DMS153 (cell line): ENCODE measurements around the gene OR1L6.

Source experiments
- DNase-seq: peaks from one replicate; lab custom pipeline; 2025; lab: John Stamatoyannopoulos, UW

OR1L6 gene, protein sequence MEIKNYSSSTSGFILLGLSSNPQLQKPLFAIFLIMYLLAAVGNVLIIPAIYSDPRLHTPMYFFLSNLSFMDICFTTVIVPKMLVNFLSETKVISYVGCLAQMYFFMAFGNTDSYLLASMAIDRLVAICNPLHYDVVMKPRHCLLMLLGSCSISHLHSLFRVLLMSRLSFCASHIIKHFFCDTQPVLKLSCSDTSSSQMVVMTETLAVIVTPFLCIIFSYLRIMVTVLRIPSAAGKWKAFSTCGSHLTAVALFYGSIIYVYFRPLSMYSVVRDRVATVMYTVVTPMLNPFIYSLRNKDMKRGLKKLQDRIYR

DNA sequence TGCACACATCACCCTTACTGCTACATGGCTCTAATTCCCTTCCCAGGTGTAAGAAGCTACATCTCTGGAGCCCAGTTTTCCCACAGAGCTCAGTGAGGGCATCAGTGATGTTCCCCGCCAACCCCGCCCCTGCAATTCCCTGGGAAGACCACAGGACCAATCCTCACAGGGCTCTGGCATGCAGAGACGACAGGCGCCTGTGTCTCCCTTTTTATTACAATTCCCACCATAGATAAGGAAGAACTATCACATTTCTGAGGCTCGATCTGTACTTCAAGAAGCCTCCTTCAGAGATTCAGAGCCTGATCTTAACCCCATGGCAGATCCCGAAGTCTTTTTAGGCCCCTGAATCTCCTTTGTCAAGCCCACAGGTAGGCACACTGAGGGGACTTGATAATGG is at the start of gene OR1L6:
TSS of gene OR1L6 (plus strand) at position 301 of the 400 bp plus-strand sequence. CDS start 7,545 bp downstream, outside the sequence.
- DNase-seq = no peak

DNA sequence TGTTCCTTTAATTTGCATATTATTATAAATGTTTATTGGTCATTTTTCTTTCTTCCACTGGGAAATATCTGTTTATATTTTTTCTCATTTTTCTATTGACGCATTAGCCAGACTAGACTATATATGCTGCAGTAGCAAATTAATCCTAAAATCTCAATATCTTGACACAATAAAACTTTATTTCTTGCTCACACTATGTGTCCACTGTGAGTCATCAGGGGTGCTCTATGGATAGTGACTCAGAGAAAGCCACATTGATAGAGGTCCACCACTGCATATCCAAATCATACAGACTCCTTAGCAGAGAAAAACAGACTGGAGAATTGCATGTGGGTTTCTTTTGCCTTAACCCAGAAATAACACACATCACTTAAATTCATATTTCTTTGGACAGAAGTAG is 46.4 kb upstream of the OR1L6 start:
- DNase-seq = no peak

DNA sequence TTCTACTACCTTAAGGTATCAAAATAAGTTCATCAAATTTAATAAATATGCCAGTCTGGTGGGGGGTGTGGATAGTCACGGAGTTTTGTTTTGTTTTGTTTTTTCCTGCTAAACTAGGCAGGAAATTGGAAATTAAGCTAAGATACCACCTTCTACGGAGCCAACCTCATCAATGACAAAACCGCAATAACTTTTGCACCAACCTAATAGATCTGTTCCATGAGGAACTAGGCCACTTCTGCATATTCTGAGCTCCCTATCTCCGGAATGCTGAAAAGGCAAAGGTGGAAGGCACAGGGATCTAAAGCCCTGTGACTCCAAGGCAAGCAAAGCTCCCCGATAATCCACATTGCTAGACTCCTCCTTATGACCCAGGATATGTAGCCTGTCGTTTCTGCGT is 24.1 kb upstream of the OR1L6 start:
- DNase-seq = no peak

DNA sequence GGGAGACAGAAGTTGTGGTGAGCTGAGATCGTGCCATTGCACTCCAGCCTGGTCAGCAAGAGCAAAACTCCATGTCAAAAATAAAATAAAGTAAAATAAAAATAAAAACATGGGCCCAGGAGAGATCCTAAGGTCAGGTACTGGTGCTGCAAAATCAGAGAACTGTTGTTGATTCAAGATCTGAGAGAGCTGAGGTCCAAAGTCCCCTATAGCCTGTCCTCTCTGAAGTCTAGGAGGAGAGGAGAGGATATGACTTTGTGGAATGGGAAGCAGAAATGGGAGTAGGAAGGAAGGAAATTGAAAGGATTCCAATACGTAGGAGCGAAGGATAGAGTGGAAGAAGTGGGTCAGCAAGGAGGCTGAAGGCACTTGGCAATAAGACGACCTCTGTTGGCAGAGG is 22.9 kb upstream of the OR1L6 start:
- DNase-seq = no peak

DNA sequence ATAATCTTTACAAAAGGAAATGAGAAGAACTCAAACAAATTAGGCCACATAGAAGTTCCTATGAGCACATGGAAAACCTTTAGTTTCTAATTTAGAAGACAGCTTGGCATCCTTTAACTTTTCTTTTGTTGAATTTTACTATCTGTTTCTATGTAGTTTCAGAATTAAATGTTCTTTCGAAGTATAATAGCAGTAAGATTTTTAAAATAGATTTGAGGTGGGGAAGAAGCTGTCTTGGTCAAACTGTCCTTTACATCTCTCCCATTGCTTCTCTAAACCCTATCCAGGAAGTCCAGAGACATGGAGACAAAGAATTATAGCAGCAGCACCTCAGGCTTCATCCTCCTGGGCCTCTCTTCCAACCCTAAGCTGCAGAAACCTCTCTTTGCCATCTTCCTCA is 18.4 kb upstream of the OR1L6 start, which contains the start of gene OR1L4:
TSS of gene OR1L4 (plus strand) at position 301 of the 400 bp plus-strand sequence. CDS start at position 301, 0 bp downstream.
- no peak for DNase-seq

GRCh38 chr9:122754825-122755224 is 12.7 kb downstream of the OR1L6 start:
- DNase-seq = no peak

- DNase-seq = no peak
Measured at GRCh38 chr9:122767817-122768216, 25.7 kb downstream of the OR1L6 start.

DNA sequence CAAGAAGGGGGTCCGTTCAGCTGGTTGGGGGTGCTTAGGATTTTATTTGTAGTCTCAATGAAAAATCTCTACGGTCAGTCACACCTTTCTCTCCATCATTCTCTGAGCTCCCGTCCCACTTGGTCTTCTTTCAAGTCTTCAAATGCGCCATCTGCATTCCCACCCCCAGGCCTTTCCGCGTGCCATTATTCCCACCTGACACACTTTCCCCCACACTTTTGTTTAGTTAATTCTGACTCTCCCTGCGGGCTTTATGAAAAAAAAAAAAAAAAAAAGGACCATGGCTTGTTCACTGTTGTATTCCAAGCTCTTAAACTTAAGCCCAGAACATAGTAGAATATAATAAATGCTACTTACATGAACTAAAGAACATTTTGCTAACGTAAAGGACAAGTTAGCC is 34.9 kb downstream of the OR1L6 start:
- no peak for DNase-seq

DNA sequence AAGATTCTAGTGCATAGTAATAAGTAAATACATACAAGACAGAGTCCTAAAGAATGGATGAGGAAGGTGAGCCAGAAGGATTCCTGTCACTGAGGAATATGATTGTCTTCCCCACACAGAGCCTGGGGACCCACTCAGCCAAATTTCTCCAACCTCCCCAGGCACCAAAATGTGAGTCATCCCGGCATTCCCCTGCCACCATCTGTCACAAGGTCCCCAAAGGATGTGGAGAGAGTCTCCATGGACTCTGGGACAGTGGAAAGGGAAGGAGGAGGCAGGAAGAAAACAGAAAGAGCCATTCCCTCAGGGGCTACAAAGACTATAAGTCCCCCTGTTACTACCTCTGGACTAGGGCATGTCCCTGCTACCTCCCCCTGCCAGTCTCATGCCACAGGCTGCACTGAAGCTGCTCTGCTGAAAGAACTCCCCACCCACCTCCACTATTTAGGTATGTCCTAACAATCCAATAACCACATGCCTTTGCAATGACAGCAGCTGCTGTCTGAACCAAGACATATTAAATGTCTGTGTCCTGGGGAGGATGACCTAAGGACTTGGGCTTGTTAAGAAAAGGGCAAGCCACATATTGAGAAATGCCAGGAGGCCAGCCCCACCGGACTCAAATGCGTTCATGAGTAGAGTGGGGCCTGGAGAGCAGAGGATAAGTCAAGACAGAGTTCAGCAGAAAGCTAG is 36.0 kb downstream of the OR1L6 start:
- DNase-seq = no peak

DNA sequence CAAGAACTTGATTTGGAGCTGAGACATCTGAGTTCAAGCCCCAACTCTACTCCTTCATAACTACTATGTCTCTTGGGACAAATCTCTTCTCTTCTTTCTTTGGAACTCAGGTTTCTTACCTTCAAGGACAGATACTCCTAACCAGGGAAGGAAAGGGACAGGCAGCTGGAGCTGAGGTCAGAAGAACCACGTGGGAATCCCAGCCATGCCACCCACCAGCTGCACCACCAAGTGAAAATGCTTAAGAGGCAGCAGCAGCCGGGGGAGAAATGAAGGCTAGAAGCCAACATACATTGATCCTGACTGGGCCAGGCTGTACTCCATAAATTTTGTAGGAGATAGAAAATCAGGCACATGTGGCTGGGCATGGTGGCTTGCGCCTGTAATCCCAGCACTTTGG is 37.1 kb downstream of the OR1L6 start:
- DNase-seq = no peak

DNA sequence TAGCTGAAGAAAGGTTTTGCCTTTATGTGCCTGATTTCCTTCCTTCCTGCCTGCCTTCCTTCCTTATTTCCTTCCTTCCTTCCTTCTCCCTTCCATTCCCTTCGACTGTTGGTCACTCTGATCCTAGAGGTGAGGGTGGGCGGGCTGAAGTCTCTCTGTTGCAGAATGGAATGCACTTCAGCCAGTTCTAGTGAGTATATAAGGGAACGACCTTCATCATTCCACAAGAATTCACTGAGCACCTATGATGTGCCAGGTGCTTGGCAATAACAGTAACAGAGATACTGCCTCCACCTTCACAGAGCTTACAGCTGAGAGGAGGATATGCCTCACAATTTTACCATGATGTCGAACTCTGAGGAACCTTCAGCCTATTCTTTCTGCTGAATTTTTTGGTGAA is 37.9 kb downstream of the OR1L6 start:
- no peak for DNase-seq

DNA sequence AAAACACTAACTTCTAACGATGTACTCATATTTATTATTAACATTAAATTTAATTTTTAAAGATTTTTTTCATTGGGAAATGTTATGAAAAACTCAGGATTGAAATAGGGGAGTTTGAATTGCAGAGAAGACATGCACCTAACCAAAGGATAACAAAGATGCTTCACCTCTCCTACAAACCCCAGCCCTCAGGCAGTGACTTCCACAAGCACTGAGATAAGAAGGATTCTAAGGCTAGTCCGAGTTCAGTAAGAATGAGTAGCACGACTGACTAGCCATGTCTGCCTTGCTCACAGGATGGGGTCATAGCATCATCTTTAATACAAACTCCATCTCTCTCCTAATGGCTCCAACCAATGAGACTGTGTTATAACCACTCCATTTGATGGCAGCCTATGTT is 39.6 kb downstream of the OR1L6 start:
- no peak for DNase-seq

GRCh38 chr9:122785269-122785668 is 43.2 kb downstream of the OR1L6 start:
- no peak for DNase-seq

DNA sequence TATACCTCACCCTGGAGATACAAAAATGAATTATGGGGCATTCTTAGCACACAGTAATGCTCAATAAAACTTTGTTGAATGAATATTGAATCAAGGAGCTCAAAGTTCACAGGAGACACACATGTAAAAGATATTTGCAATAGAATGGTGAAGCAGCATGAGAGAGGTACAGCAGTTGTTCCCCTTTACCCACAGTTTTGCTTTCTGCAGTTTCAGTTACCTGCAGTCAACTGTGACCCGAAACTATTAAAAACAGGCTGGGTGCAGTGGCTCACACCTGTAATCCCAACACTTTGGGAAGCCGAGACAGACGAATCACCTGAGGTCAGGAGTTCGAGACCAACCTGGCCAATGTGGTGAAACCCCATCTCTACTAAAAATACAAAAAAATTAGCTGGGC is 44.2 kb downstream of the OR1L6 start:
- no peak for DNase-seq

DNA sequence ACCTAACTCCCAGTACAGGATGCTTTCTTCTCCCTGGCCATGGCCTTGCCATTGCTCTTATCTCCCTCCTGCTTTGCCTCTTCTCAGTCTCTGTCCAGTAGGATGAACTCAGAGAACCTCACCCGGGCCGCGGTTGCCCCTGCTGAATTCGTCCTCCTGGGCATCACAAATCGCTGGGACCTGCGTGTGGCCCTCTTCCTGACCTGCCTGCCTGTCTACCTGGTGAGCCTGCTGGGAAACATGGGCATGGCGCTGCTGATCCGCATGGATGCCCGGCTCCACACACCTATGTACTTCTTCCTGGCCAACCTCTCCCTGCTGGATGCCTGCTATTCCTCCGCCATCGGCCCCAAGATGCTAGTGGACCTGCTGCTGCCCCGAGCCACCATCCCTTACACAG is 46.7 kb downstream of the OR1L6 start, which contains the start of gene OR5C1:
TSS of gene OR5C1 (plus strand) at position 103 of the 400 bp plus-strand sequence. CDS start at position 103, 0 bp downstream.
- DNase-seq = no peak

- DNase-seq = no peak
Measured at GRCh38 chr9:122789256-122790046, 47.3 kb downstream of the OR1L6 start.

- no peak for DNase-seq
Measured at GRCh38 chr9:122791872-122792669, 50.0 kb downstream of the OR1L6 start.

- no peak for DNase-seq
Measured at GRCh38 chr9:122797316-122798063, 55.4 kb downstream of the OR1L6 start.
